IPS-11a (cell line): ENCODE results near the gene CCNT1.
"Not testable (repeated sequence)": the region's sequence is repeated elsewhere in the genome, so short reads cannot be mapped to it uniquely, and the experiment has no call there.

ENCODE experiments used
- H3K4me3 ChIP-seq: one replicate; pipeline ENCODE4 v1.5.1; 2013; ENCODE audit warnings: low read depth, low read length, control low read depth

CCNT1 gene

DNA sequence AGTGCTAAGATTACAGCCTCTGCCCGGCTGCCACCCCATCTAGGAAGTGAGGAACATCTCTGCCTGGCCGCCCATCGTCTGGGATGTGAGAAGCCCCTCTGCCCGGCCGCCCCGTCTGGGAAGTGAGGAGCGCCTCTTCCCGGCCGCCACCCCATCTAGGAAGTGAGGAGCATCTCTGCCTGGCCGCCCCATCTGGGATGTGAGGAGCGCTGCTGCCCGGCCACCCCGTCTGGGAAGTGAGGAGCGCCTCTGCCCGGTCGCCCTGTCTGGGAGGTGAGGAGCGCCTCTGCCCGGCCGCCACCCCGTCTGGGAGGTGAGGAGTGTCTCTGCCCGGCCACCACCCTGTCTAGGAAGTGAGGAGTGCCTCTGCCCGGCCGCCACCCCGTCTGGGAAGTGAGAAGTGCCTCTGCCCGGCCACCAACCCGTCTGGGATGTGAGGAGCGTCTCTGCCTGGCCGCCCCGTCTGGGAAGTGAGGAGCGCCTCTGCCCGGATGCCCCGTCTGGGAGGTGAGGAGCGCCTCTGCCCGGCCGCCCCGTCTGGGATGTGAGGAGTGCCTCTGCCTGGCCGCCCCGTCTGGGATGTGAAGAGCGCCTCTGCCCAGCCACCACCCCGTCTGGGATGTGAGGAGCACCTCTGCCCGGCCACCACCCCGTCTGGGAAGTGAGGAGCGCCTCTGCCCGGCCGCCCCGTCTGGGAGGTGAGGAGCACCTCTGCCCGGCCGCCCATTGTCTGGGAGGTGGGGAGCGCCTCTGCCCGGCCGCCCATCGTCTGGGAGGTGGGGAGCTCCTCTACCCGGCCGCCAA lies 74.6 kb downstream of the CCNT1 start:
- H3K4me3 ChIP-seq, result not testable (repeated sequence)

DNA sequence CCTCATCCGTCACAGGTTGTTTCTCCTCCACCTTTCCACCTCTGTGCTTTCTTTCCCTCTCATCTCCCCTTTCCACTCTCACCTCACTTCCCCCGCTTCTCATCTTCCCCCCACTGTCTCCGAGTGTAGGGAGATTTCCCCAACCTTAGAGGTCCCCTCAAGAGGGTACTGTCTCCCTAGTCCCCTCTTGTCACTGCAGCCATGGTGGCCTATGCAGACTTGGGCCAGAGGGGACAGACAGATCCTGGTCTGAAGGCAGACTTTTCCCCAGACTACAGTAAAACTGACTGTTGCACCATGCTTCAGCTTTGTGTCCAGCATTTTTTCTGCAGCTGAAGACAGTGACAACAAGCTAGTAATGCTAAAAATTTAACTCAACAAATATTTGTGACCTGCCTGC lies 75.7 kb downstream of the CCNT1 start:
- H3K4me3 ChIP-seq, result no peak overlapping the region

DNA sequence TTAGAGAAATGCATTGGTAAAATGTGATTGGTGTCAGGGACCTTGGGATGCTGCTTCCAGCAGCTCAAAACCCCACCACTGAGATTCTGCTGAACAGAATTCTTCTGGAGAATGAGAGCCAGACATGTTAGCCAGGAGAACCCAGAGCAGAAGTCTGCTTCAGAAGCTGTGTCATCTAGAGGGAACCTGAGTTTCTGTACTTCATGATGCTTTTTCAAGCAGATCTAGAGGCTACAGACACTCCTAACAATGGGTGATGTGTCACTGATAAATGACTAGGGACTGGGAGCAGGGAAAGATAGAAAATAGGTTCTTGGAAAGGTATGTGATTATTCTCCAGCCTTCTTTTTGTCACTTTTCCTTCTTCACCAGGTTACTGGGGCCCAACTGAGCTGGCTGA lies 76.1 kb downstream of the CCNT1 start:
- no peak overlapping the region for H3K4me3 ChIP-seq
